Natural killer cell (primary cell): ENCODE measurements around the gene CABCOCO1. TPM values are rescaled to one million over a fixed set of nuclear protein-coding genes. Genes with fewer than 3 reads are reported as not detected.

Source experiments
- ATAC-seq, 3 donors: fragments of 150-1000 bp in 2 of 3; fragments of 200-7000 bp in 1 of 3; cut with Tn5 transposase; 1 replicate in 1 of 3; 2 replicates in 2 of 3; pipeline ENCODE4 v1.10.0; 2021; ENCODE audit warnings: mild to moderate bottlenecking in 2 of 3, moderate library complexity in 2 of 3
- DNase-seq, 2 donors: peaks; one replicate each; pipeline versions ENCODE4 v3.0.0 to v3.0.0-alpha.2; 2013 to 2021; ENCODE audit warnings: mixed read lengths in 1 of 2
- H3K27ac ChIP-seq: one replicate; pipeline ENCODE4 v1.5.1; 2013; ENCODE audit warnings: mild to moderate bottlenecking, low read length
- H3K27me3 ChIP-seq: one replicate; pipeline ENCODE4 v1.6.1; 2013; ENCODE audit warnings: low read length; ENCODE audit not compliant: control insufficient read depth, insufficient read depth
- H3K36me3 ChIP-seq: one replicate; pipeline ENCODE4 v1.6.1; 2013; ENCODE audit warnings: low read length; ENCODE audit not compliant: control insufficient read depth, insufficient read depth
- H3K4me1 ChIP-seq: one replicate; pipeline ENCODE4 v1.6.1; 2013; ENCODE audit warnings: low read length; ENCODE audit not compliant: control insufficient read depth, insufficient read depth
- H3K4me3 ChIP-seq: one replicate; pipeline ENCODE4 v1.5.1; 2013; ENCODE audit warnings: low read length
- H3K9me3 ChIP-seq: one replicate; pipeline ENCODE4 v1.6.1; 2013; ENCODE audit warnings: low read length; ENCODE audit not compliant: control insufficient read depth, insufficient read depth
- H3K27ac Mint-ChIP-seq, 2 donors: one replicate each; pipeline ENCODE4 v1.8.0; 2022; ENCODE audit warnings: mild to moderate bottlenecking in 2 of 2, mixed read lengths in 2 of 2, moderate library complexity in 1 of 2
- H3K27me3 Mint-ChIP-seq, 2 donors: one replicate each; pipeline ENCODE4 v1.8.0; 2022; ENCODE audit warnings: low read depth in 2 of 2, mixed read lengths in 2 of 2
- H3K36me3 Mint-ChIP-seq: one replicate; pipeline ENCODE4 v1.8.0; 2022; ENCODE audit warnings: mixed read lengths
- H3K4me1 Mint-ChIP-seq, 2 donors: one replicate each; pipeline ENCODE4 v1.8.0; 2022; ENCODE audit warnings: mixed read lengths in 2 of 2
- H3K4me3 Mint-ChIP-seq: one replicate; pipeline ENCODE4 v1.8.0; 2022; ENCODE audit warnings: mild to moderate bottlenecking, moderate library complexity, mixed read lengths
- H3K9me3 Mint-ChIP-seq, 2 donors: one replicate each; pipeline ENCODE4 v1.8.0; 2022; ENCODE audit warnings: mixed read lengths in 2 of 2
- WGBS: methylation state at CpG from one replicate; pipeline ENCODE4 v1.1.7; 2013; ENCODE audit warnings: missing lambda C conversion rate; ENCODE audit not compliant: insufficient coverage; 5-methylcytosine and 5-hydroxymethylcytosine counted together
- intact Hi-C: fragments of 100-400 bp; cut with micrococcal nuclease; formaldehyde crosslinking; loops from one replicate; pipeline ENCODE4 v1.14.2; 2022
- total RNA-seq, 4 donors: library from RNA; stranded (reverse); fragments of 120-200 nt in 1 of 4; gene quantifications; one replicate each; pipeline versions ENCODE4 v1.2.3 to v1.2.4, GENCODE V29; 2013 to 2022
- TF ChIP-seq, protein P1 (sequence below): fragments of 200-600 bp; IDR thresholded peaks from one replicate; pipeline ENCODE4 v1.8.0; 2022; ENCODE audit warnings: antibody characterized with exemption

CABCOCO1 gene
- total RNA-seq, 3 donors from 2014 or later (not counting 1 experiment from before 2014, with no cell fraction given): not detected

DNA sequence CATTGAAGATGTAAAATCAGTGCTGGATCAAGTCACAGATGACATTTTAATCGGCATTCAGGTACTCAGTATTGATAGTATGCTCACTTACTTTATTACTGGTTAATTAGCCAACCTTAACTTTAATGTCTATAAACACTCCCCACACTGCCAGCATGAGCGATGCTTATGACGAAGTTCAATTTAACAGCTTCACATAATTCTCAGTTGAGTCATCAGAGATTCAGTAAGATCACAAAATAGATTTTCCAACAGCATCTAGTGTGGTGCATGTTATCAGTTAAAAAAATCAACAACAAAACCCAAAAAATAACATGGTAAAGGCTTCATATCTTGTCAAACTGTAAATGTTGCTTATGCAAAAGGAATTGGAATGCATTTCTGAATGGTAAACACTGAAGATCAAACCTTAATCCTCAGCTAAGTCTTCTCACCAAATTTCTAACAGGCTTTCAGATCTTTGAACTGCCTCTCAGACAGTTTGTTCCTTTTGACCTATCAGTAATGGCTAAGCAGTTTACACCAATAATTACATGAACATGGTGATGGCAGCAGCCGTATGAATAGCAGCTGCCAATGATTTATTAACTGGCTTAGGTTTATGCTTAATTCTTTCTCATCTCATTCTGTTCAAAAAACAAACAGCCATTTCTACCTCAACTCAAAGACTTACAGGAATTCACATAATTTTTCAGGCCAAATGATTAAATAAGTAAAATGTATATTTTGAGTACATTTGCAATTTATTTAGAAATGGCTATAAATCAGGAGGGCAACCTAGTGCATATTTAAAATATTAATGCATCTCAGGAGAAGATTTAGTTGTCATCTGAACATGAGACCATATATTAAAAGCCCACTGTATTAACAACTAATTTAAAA is 98.5 kb downstream of the CABCOCO1 start:
- peaks cover 8 to 12% of the 10 kb centered on the region in 2 donors for H3K4me1 Mint-ChIP-seq
- no peak overlapping the region for H3K4me3 ChIP-seq
- H3K27ac ChIP-seq: no peak overlapping the region
- H3K36me3 ChIP-seq: no peaks in the 10 kb centered on the region
- 88% methylated on average over 4 of the region's 4 CpGs for WGBS
- TF ChIP-seq, protein P1, sequence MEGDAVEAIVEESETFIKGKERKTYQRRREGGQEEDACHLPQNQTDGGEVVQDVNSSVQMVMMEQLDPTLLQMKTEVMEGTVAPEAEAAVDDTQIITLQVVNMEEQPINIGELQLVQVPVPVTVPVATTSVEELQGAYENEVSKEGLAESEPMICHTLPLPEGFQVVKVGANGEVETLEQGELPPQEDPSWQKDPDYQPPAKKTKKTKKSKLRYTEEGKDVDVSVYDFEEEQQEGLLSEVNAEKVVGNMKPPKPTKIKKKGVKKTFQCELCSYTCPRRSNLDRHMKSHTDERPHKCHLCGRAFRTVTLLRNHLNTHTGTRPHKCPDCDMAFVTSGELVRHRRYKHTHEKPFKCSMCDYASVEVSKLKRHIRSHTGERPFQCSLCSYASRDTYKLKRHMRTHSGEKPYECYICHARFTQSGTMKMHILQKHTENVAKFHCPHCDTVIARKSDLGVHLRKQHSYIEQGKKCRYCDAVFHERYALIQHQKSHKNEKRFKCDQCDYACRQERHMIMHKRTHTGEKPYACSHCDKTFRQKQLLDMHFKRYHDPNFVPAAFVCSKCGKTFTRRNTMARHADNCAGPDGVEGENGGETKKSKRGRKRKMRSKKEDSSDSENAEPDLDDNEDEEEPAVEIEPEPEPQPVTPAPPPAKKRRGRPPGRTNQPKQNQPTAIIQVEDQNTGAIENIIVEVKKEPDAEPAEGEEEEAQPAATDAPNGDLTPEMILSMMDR: no peak
- no peaks in the 10 kb centered on the region for H3K27me3 Mint-ChIP-seq
- H3K27me3 ChIP-seq: no peaks in the 10 kb centered on the region
- no peaks in the 10 kb centered on the region for H3K9me3 ChIP-seq
- ATAC-seq (no peak), DNase-seq (no peak)
- no peak overlapping the region for H3K27ac Mint-ChIP-seq
- H3K4me1 ChIP-seq: no peaks in the 10 kb centered on the region
- H3K4me3 Mint-ChIP-seq: no peak overlapping the region
- intact Hi-C loops: no loop called here
- H3K9me3 Mint-ChIP-seq: no peaks in the 10 kb centered on the region
- H3K36me3 Mint-ChIP-seq: no peaks in the 10 kb centered on the region

DNA sequence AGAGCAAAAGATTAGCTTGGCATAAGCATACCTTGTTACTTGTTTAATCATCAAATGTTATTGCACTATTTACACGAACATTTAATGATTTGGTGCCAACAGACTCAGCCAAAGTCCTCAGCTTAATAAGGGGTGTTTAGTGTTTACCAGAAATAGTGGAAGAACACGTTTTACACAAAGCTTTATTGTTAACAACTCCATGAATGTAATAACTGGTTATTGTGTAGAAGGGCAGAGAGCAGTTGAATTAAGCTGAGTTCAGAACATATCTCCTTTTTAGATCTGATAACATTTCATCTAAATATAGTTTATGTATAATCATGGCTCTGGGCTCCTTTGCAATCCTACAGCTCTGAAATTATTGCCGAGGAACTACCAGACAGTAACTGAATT is 99.1 kb downstream of the CABCOCO1 start:
- Mint-ChIP-seq H3K27me3 (no peaks in the 10 kb centered on the region), H3K27ac (no peak overlapping the region), H3K36me3 (no peaks in the 10 kb centered on the region), H3K9me3 (no peaks in the 10 kb centered on the region), H3K4me3 (no peak overlapping the region), H3K4me1 (peaks cover 8 to 12% of the 10 kb centered on the region in 2 donors)
- WGBS: 68% methylated on average over 3 of the region's 3 CpGs
- Histone ChIP-seq H3K27me3 (no peaks in the 10 kb centered on the region), H3K9me3 (no peaks in the 10 kb centered on the region), H3K4me3 (no peak overlapping the region), H3K4me1 (no peaks in the 10 kb centered on the region), H3K36me3 (no peaks in the 10 kb centered on the region), H3K27ac (no peak overlapping the region)
- intact Hi-C loops: no loop called here
- DNase-seq (no peak), ATAC-seq (no peak)
- TF ChIP-seq, protein P1: no peak

DNA sequence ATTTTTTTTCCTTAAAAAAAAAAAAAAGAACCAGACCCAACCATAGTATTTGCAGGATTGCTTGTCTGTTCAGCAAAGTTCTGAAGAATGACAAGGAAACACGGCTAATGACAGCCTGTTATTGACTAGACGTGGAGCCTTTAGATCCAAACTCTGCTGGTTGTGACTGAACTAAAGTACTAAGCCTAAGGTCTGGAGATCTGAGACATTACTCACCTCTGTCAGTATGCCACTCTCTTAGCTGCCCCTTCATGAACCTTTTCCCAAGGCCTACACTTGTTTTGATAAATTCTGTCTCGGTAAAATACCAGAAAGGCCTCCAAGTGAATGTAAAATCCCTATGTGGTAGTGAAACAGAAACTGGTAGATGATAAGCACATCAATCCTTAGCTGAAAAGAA is 101.0 kb downstream of the CABCOCO1 start:
- H3K4me3 Mint-ChIP-seq: no peak overlapping the region
- no peak for ATAC-seq
- no peak for DNase-seq
- no peaks in the 10 kb centered on the region for H3K4me1 ChIP-seq
- no peaks in the 10 kb centered on the region for H3K9me3 Mint-ChIP-seq
- no peak overlapping the region for H3K27ac ChIP-seq
- H3K9me3 ChIP-seq: no peaks in the 10 kb centered on the region
- H3K27me3 Mint-ChIP-seq: no peaks in the 10 kb centered on the region
- intact Hi-C loops: no loop called here
- TF ChIP-seq, protein P1: no peak
- H3K27ac Mint-ChIP-seq: no peak overlapping the region
- no peaks in the 10 kb centered on the region for H3K36me3 Mint-ChIP-seq
- peaks cover 8 to 12% of the 10 kb centered on the region in 2 donors for H3K4me1 Mint-ChIP-seq
- no peaks in the 10 kb centered on the region for H3K27me3 ChIP-seq
- no peaks in the 10 kb centered on the region for H3K36me3 ChIP-seq
- H3K4me3 ChIP-seq: no peak overlapping the region
- 91% methylated on average over 3 of the region's 3 CpGs for WGBS

DNA sequence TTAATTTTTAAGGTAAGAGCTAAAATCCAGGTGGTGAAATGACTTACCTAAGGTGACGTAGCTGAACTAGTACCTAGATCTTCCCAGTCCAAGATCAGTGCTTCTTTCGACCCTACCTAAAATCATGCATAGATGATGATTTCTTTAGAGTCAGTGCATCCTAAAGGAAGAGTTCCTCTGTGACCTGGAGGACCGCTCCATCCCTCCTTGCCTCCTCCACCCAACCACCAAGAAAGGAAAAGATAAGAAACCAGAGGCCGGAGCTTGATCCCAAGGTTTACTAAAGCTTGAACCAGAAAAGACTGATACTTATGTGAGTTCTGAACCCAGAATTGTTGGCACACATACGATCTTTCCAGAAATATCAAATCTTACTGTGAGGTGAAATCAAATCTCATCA is 101.8 kb downstream of the CABCOCO1 start:
- intact Hi-C loops: no loop called here
- Histone ChIP-seq H3K27me3 (no peaks in the 10 kb centered on the region), H3K27ac (no peak overlapping the region), H3K9me3 (no peaks in the 10 kb centered on the region), H3K36me3 (no peaks in the 10 kb centered on the region), H3K4me1 (no peaks in the 10 kb centered on the region), H3K4me3 (no peak overlapping the region)
- Mint-ChIP-seq H3K27me3 (no peaks in the 10 kb centered on the region), H3K27ac (no peak overlapping the region), H3K4me1 (peaks cover 8 to 12% of the 10 kb centered on the region in 2 donors), H3K4me3 (no peak overlapping the region), H3K9me3 (no peaks in the 10 kb centered on the region), H3K36me3 (no peaks in the 10 kb centered on the region)
- ATAC-seq: no peak
- DNase-seq: no peak
- TF ChIP-seq, protein P1: no peak
- 93% methylated on average over 4 of the region's 5 CpGs for WGBS
